Measurements from ENCODE around the gene CCR6.
"Not testable (repeated sequence)": the region's sequence is repeated elsewhere in the genome, so short reads cannot be mapped to it uniquely, and the experiment has no call there.

Gene CCR6

DNA sequence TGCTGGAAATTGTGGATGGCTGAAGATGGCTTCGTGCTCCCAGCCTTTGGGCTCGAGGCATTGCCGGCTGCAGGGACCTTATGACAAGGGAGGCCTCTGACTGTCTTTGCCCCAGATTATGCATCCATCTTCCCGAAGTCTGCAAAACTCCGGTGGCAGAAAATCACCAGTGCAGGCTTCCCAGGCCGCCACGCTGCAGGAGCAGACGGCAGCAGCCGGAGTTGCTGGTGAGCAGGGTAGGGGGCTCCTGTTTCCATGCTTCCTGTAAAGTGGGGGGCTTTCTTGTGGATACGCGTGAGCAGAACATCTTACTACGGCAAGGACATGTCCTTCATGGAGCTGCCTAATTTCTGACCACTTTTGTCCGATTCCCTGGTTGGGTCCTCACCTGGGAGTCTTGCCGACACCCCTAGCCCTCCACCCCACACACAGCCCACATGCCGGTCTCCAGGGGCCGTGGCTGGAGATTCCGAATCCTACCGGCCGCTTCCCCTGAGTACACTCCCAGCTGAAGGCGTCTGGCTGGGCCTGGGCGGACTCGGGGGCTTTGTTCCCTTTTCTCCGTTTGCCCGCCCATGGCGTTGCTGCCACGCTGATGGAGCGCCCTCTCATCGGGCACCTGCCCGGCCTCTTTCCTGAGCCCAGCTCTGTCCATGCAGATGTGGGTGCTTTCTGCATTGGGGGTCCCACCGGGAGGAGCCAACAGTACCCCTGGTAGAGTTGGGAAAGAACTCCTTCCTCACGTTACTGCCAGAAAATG, 56.2 kb downstream of the CCR6 start:
- not testable (repeated sequence) for DNase-seq

DNA sequence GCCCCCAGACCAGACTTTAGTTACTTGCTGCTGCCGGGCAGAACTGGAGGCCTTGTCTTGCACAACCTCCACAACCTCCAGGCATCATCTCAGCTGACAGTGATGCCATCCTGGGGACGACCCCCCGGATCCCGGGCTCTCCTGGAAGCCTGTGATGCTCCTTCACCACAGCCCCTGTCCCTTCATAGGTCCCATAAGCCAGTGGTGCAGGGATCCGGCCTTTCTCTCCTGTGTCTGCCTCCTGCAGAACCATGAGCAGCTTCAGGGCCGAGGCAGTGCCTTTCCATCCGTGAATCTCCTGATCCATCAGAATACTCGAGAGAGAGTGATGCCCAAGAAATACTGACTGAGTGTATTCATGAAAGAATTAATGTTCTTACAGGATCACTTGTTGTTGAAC, 57.2 kb downstream of the CCR6 start:
- not testable (repeated sequence) for DNase-seq

DNA sequence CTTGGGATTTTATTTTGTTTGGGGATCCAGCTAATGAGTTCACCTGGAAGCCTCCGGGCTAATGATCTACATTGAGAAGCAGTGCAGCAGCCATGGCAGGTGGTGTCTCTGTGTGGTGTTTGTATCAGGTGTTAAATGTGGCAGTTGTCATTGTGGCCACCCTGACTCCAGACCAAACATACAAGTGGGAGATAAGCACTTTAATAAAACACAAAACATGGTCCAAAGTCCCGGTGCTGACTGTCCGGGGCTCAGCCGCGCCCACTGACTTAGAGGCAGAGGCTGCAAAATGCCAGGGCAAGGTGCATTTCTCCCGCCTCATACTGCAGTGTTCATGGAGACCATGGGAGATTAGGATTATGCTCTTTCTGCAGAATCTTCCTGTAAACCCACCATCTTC, 58.5 kb downstream of the CCR6 start:
- DNase-seq: not testable (repeated sequence)

DNA sequence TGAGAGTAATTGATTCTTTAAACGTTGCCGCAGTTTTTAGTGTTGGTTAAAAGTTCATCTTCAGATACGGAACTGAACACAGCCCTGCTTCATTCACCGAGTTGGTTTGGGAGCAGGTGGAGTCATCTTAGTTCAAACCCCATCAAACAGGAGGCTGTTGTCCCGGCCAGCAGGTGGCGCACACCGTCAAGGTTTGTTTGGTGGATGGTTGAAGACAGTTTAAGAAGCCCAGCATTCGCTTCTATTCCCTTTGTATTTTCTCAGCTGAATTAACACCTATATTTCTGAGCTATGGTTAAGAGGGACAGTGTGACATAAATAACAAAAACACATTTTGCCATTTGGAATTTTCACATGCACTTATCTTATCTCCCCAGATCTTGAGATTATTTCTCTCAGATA, 60.0 kb downstream of the CCR6 start:
- not testable (repeated sequence) for DNase-seq

DNA sequence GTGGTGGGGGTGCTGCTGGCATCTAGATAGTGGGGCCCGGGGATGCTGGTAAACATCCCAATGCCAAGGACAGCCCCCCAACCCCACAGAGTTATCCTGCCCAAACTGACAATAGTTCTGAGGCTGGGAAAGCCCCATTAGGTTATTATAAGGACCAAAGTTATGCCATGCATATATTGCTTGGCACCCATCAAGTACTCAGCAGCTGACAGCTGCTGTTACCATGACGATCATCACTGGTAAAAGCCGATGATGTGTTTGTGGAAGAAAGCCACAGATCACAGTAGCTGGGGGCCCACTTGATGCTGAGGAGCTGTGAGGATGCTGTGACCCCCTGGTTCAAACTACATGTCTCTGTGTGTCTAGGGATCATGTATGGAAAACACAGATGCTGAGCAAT, 62.2 kb downstream of the CCR6 start:
- DNase-seq: not testable (repeated sequence)

DNA sequence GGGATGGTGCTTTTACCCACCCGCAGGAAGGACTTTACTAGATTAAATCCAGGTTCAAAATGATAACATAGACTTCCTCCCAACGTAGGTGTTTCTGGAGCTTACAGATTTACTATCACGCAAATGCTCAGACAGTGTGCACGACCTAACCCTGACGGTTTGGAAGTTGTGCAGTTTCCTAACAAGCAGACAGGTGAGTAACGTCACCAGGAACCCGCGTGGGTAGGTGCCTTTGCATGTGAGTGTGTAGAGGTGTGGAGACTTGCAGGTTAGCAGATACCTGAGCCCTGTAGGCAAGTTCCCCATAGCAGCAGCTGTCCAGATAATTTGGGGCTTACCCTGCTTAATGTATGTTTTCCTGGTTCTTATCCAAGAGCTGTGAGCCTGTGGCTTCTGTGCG, 64.4 kb downstream of the CCR6 start:
- DNase-seq: not testable (repeated sequence)

All from NCI-H1436 (cell line).